Adrenal gland (tissue), 12 donors: ENCODE data around the gene DLG2. TPM values are rescaled to one million over a fixed set of nuclear protein-coding genes. Genes with fewer than 3 reads are reported as not detected.

Source experiments
- DNase-seq, 7 donors: peaks; one replicate each; pipeline ENCODE4 v3.0.0-alpha.2; 2019 to 2020
- H3K27ac ChIP-seq, 5 donors: fragments of 200-600 bp; sonication (generic) in 4 of 5; 1 replicate in 3 of 5; 2 replicates in 2 of 5; pipeline versions ENCODE4 v1.5.1 to v1.8.0; 2016 to 2020; ENCODE audit warnings: mild to moderate bottlenecking in 1 of 5
- H3K27me3 ChIP-seq: fragments of 200-600 bp; 2 replicates; pipeline ENCODE4 v1.8.0; 2021
- H3K36me3 ChIP-seq, 2 donors: fragments of 200-600 bp; replicated peaks in 1 of 2; 1 replicate in 1 of 2; 2 replicates in 1 of 2; pipeline versions ENCODE4 v1.5.1 to v1.8.0; 2018 to 2022
- H3K4me1 ChIP-seq, 2 donors: fragments of 200-600 bp; replicated peaks in 1 of 2; 1 replicate in 1 of 2; 2 replicates in 1 of 2; pipeline versions ENCODE4 v1.5.1 to v1.8.0; 2018 to 2021
- H3K4me3 ChIP-seq, 4 donors: fragments of 200-600 bp; sonication (generic) in 3 of 4; one replicate each; pipeline ENCODE4 v1.5.1; 2016 to 2018
- H3K9me3 ChIP-seq, 3 donors: fragments of 200-600 bp; sonication (generic) in 1 of 3; replicated peaks in 1 of 3; 1 replicate in 2 of 3; 2 replicates in 1 of 3; pipeline versions ENCODE4 v1.5.1 to v1.8.0; 2016 to 2021
- CTCF ChIP-seq, 6 experiments: fragments of 450-650 bp in 4 of 6; fragments of 200-600 bp in 2 of 6; sonication (generic) in 1 of 6; IDR thresholded peaks; 1 replicate in 5 of 6; 2 replicates in 1 of 6; pipeline versions ENCODE4 v1.5.1 to v1.8.0; 2016 to 2021; ENCODE audit warnings: antibody characterized with exemption in 6 of 6, mild to moderate bottlenecking in 2 of 6, moderate library complexity in 1 of 6
- POLR2A ChIP-seq, 2 donors: fragments of 450-650 bp; IDR thresholded peaks; one replicate each; pipeline ENCODE4 v1.6.1; 2017; ENCODE audit warnings: antibody characterized with exemption in 2 of 2, mild to moderate bottlenecking in 2 of 2, moderate library complexity in 1 of 2
- WGBS, 4 donors: extraction: QIAGEN DNeasy Blood & Tissue Kit in 2 of 4; methylation state at CpG; one replicate each; pipeline versions ENCODE4 v1.1.5 to v1.1.7; 2013 to 2017; 5-methylcytosine and 5-hydroxymethylcytosine counted together
- intact Hi-C, 2 donors: fragments of 100-400 bp; cut with DNase I; formaldehyde crosslinking; loops; one replicate each; pipeline versions ENCODE4 v1.14.1 to v1.15.0; 2022 to 2023
- polyA plus RNA-seq, 3 donors: library from polyadenylated mRNA; stranded (reverse); fragments of 200-250 nt in 2 of 3; fragments of 350-450 nt in 1 of 3; fragmentation: Illumina TruSeq in 1 of 3; extraction: RNeasy Lipid Tissue Mini Kit (QIAGEN cat#74804) in 1 of 3; gene quantifications; one replicate each; pipeline ENCODE4 v1.2.3, GENCODE V29; 2013 to 2014
- total RNA-seq, 9 donors: library from RNA; depleted of rRNA in 4 of 9; stranded (reverse); fragments of >200 nt in 4 of 9; fragments of 120-200 nt in 1 of 9; fragmentation: NEBNext Ultra II Directional in 1 of 9; extraction: Animal tissue kit (Norgen Biotek cat#: 25700) in 1 of 9; gene quantifications; one replicate each; pipeline versions ENCODE4 v1.1.0 to v1.2.4, GENCODE V29; 2013 to 2023
- donor health status: healthy with polysubstance abuse.
- donor health status: Bipolar disorder and iron deficiency.
- donor health status: DM: yes; HTN: yes; CAD: no.
- donor health status: DM: no; HTN: no; CAD: no.
- donor health status: DM: no; HTN: no; CAD: no.
- donor health status: DM: yes; HTN: yes; CAD: no.

The DLG2 gene
- total and polyA plus RNA-seq, 12 donors, result 8.3 to 101 (median 37.5) TPM

GRCh38 chr11:84292006-84292405, 1335.1 kb downstream of the DLG2 start:
- H3K9me3 ChIP-seq, result no peaks in the 10 kb centered on the region
- 54 to 59% (median 57%) methylated on average over 4 of the region's 4 CpGs for WGBS, 4 donors

GRCh38 chr11:84290647-84291046, 1336.5 kb downstream of the DLG2 start:
- no peaks in the 10 kb centered on the region for H3K36me3 ChIP-seq
- intact Hi-C loops, result no loop called here

More at GRCh38 chr11:84292006-84292405, 1335.1 kb downstream of the DLG2 start:
- Histone ChIP-seq H3K4me3 (no peak overlapping the region), H3K27me3 (no peaks in the 10 kb centered on the region), H3K27ac (peak overlapping the region in 1 of 5 donors; percentile 41), H3K4me1 (peaks cover 7 to 39% of the 10 kb centered on the region in 2 donors), H3K36me3 (no peaks in the 10 kb centered on the region)
- TF ChIP-seq POLR2A (IDR thresholded peaks at IDR 0.05) (no peak), CTCF (IDR thresholded peaks at IDR 0.05) (no peak)
- intact Hi-C loops, result no loop called here
- DNase-seq, result no peak

GRCh38 chr11:84289381-84289906, 1337.7 kb downstream of the DLG2 start:
- no peaks in the 10 kb centered on the region for H3K9me3 ChIP-seq
- no peak for DNase-seq
- H3K27ac ChIP-seq, result peak overlapping the region in 3 of 5 donors; percentile 42 to 65 (median 63)
- H3K4me1 ChIP-seq, result peaks cover 7 to 39% of the 10 kb centered on the region in 2 donors
- no peak for TF ChIP-seq CTCF (IDR thresholded peaks at IDR 0.05)
- no peak for TF ChIP-seq POLR2A (IDR thresholded peaks at IDR 0.05)
- WGBS, 4 donors, result 86 to 95% (median 92%) methylated on average over 3 of the region's 3 CpGs
- H3K4me3 ChIP-seq, result no peak overlapping the region
- H3K27me3 ChIP-seq, result no peaks in the 10 kb centered on the region
- no peaks in the 10 kb centered on the region for H3K36me3 ChIP-seq
- intact Hi-C loops, result no loop called here

More at GRCh38 chr11:84290647-84291046, 1336.5 kb downstream of the DLG2 start:
- TF ChIP-seq CTCF (IDR thresholded peaks at IDR 0.05) (no peak), POLR2A (IDR thresholded peaks at IDR 0.05) (no peak)
- Histone ChIP-seq H3K27me3 (no peaks in the 10 kb centered on the region), H3K4me3 (no peak overlapping the region), H3K27ac (peak overlapping the region in 2 of 5 donors; percentile 57 to 63), H3K4me1 (peaks cover 7 to 39% of the 10 kb centered on the region in 2 donors), H3K9me3 (no peaks in the 10 kb centered on the region)
- DNase-seq, result no peak

- Histone ChIP-seq H3K4me3 (no peak overlapping the region), H3K27ac (no peak overlapping the region), H3K9me3 (no peaks in the 10 kb centered on the region), H3K36me3 (no peaks in the 10 kb centered on the region), H3K27me3 (no peaks in the 10 kb centered on the region), H3K4me1 (no peaks in the 10 kb centered on the region)
- WGBS, 4 donors, result 90 to 97% (median 94%) methylated on average over 2 of the region's 2 CpGs
- no peak for TF ChIP-seq CTCF (IDR thresholded peaks at IDR 0.05)
- TF ChIP-seq POLR2A (IDR thresholded peaks at IDR 0.05), result no peak
- intact Hi-C loops, result no loop called here
- DNase-seq, result no peak
Observed at GRCh38 chr11:84273541-84273940, 1353.6 kb downstream of the DLG2 start.
